A673 (cell line): ENCODE data around the gene CREB5. TPM values are rescaled to one million over a fixed set of nuclear protein-coding genes. Genes with fewer than 3 reads are reported as not detected.

Source experiments
- BruUV-seq: library from RNA; stranded (reverse); fragments of 400-500 nt; replicated peaks from 2 replicates; lab custom pipeline; 2021; lab: Mats Ljungman, UMichigan
- CTCF ChIA-PET: fragments of 300-600 bp; sonication (Branson Sonifier 250); formaldehyde crosslinking; loops from one replicate; lab custom pipeline; 2022; ENCODE audit warnings: antibody characterized with exemption; lab: Charles Lee
- POLR2A ChIA-PET: fragments of 300-600 bp; sonication (Branson Sonifier 250); formaldehyde crosslinking; loops from one replicate; lab custom pipeline; 2022; ENCODE audit warnings: antibody characterized with exemption; ENCODE audit not compliant: low non-redundant PET; lab: Charles Lee
- DNase-seq: peaks from one replicate; pipeline ENCODE4 v3.0.0-alpha.2; 2015; ENCODE audit warnings: low spot score
- H3K27ac ChIP-seq: fragments of 200-600 bp; sonication (generic); 2 replicates; pipeline ENCODE4 v1.5.1; 2016; ENCODE audit warnings: mixed run types, low read depth, mild to moderate bottlenecking, mixed read lengths, antibody characterized with exemption, low read length; ENCODE audit not compliant: poor library complexity, severe bottlenecking
- H3K27me3 ChIP-seq: fragments of 200-600 bp; sonication (generic); replicated peaks from 2 replicates; pipeline ENCODE4 v1.6.1; 2017; ENCODE audit warnings: mixed run types, low read depth, mild to moderate bottlenecking, mixed read lengths, antibody characterized with exemption, low read length; ENCODE audit not compliant: insufficient read depth, poor library complexity
- H3K36me3 ChIP-seq: fragments of 200-600 bp; sonication (generic); 2 replicates; pipeline ENCODE4 v1.6.1; 2016; ENCODE audit warnings: mixed run types, mild to moderate bottlenecking, mixed read lengths, antibody characterized with exemption, low read length; ENCODE audit not compliant: insufficient read depth, poor library complexity, severe bottlenecking
- H3K4me1 ChIP-seq: fragments of 200-600 bp; sonication (generic); 2 replicates; pipeline ENCODE4 v1.6.1; 2017; ENCODE audit warnings: mixed run types, mild to moderate bottlenecking, mixed read lengths, antibody characterized with exemption, low read length; ENCODE audit not compliant: insufficient read depth, poor library complexity, severe bottlenecking
- H3K4me3 ChIP-seq: fragments of 200-600 bp; sonication (generic); 2 replicates; pipeline ENCODE4 v1.5.1; 2016; ENCODE audit warnings: low read depth, mixed run types, mild to moderate bottlenecking, mixed read lengths, low read length; ENCODE audit not compliant: poor library complexity, severe bottlenecking
- H3K9me3 ChIP-seq: fragments of 200-600 bp; sonication (generic); 2 replicates; pipeline ENCODE4 v1.6.1; 2016; ENCODE audit warnings: mixed run types, low read depth, mild to moderate bottlenecking, mixed read lengths, antibody characterized with exemption, low read length; ENCODE audit not compliant: poor library complexity, severe bottlenecking
- CTCF ChIP-seq: fragments of 300-800, 200-600 bp; sonication (generic); conservative IDR thresholded peaks from 2 replicates; pipeline ENCODE4 v1.5.1; 2017; ENCODE audit warnings: low read depth, mild to moderate bottlenecking, antibody characterized with exemption, low read length, moderate library complexity, mixed read lengths
- EZH2 ChIP-seq: fragments of 200-600 bp; sonication (generic); IDR thresholded peaks from 2 replicates; pipeline ENCODE4 v1.6.1; 2017; ENCODE audit warnings: borderline replicate concordance, low read depth, mild to moderate bottlenecking, mixed read lengths, antibody characterized with exemption, low read length; ENCODE audit not compliant: poor library complexity, severe bottlenecking
- intact Hi-C: fragments of 100-400 bp; cut with micrococcal nuclease; formaldehyde crosslinking; loops from one replicate; pipeline ENCODE4 v1.10.0; 2022; ENCODE audit not compliant: unreplicated experiment
- total RNA-seq: library from RNA; stranded (reverse); gene quantifications from 2 replicates; pipeline ENCODE4 v1.2.3, GENCODE V29; 2021

CREB5 gene
- total RNA-seq, 1 experiment from 2014 or later = 10.3 TPM

- intact Hi-C loops = no loop called here
- ChIA-PET CTCF (no interaction called here), POLR2A (no interaction called here)
- TF ChIP-seq CTCF (no peak), EZH2 (no peak)
- no peak overlapping the region for H3K27ac ChIP-seq
- peaks cover 36% of the 10 kb centered on the region for H3K27me3 ChIP-seq
- no peaks in the 10 kb centered on the region for H3K36me3 ChIP-seq
- H3K4me3 ChIP-seq = no peak overlapping the region
- BruUV-seq = no TSS peak
- no peaks in the 10 kb centered on the region for H3K4me1 ChIP-seq
- no peaks in the 10 kb centered on the region for H3K9me3 ChIP-seq
- no peak for DNase-seq
These were observed 434.9 kb downstream of the CREB5 start for GRCh38 chr7:28847176-28847575.

DNA sequence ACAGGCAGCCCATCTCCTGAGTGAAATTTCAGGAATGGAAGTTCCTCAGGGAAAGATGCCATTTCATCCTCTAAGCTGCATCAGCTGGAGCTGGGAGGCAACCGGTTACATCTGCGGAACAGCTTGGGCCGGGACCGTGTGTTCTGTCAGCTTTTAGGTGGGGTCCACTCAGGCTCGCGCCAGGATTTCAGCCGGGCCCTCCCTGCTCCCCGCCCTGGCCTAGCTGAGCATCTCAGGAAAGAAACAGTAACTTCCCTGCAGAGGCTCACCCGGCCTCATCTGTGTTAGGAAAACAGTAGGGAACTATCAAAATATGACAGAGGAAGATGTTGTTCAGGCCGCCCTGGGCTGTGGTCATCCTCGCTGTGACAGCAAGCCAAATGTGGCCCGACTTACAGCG is 435.4 kb downstream of the CREB5 start:
- no peak overlapping the region for H3K4me3 ChIP-seq
- H3K36me3 ChIP-seq = no peaks in the 10 kb centered on the region
- DNase-seq = no peak
- TF ChIP-seq EZH2 (no peak), CTCF (no peak)
- no TSS peak for BruUV-seq
- no peaks in the 10 kb centered on the region for H3K4me1 ChIP-seq
- POLR2A ChIA-PET = no interaction called here
- intact Hi-C loops = no loop called here
- CTCF ChIA-PET = no interaction called here
- H3K27me3 ChIP-seq = peaks cover 41% of the 10 kb centered on the region
- no peaks in the 10 kb centered on the region for H3K9me3 ChIP-seq
- H3K27ac ChIP-seq = no peak overlapping the region

DNA sequence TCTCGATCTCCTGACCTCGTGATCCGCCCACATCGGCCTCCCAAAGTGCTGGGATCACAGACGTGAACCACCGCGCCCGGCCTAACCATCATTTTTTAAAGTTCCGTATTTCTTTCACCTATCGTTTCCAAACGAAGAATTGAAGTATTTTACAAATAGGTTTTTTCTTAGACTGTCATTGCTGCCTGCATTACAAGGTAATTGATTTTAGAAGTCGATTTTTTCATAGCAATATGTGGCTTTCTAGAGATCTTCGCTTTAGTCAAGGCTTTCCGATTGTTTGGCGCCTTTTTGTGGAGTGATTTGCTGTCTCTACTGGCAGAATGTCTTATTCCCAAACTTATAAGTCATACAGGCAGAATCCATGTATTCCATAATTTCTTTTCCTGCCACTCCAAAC is 436.6 kb downstream of the CREB5 start:
- DNase-seq = no peak
- POLR2A ChIA-PET = interaction anchor here (0.7 kb wide), 1 partner anchor 30 kb away, joined by 6 read pairs; no protein-coding TSS in a partner anchor
- BruUV-seq = no TSS peak
- Histone ChIP-seq H3K4me3 (no peak overlapping the region), H3K27ac (no peak overlapping the region), H3K4me1 (no peaks in the 10 kb centered on the region), H3K36me3 (no peaks in the 10 kb centered on the region), H3K27me3 (peaks cover 48% of the 10 kb centered on the region), H3K9me3 (no peaks in the 10 kb centered on the region)
- CTCF ChIA-PET = no interaction called here
- TF ChIP-seq CTCF = no peak
- TF ChIP-seq EZH2 = no peak
- intact Hi-C loops = no loop called here
